Muscle layer of duodenum (tissue), 2 donors: Measurements from ENCODE around the gene SERINC2.

ENCODE experiments used
- H3K27ac ChIP-seq: one replicate; pipeline ENCODE4 v1.7.0; 2013; ENCODE audit warnings: mild to moderate bottlenecking, low read length
- H3K27me3 ChIP-seq: one replicate; pipeline ENCODE4 v1.7.0; 2013; ENCODE audit warnings: low read depth, mild to moderate bottlenecking, control low read depth, low read length
- H3K36me3 ChIP-seq, 2 donors: one replicate each; pipeline ENCODE4 v1.7.0; 2013; ENCODE audit warnings: low read length in 2 of 2, control low read depth in 1 of 2, mild to moderate bottlenecking in 1 of 2; ENCODE audit not compliant: insufficient read depth in 2 of 2, control insufficient read depth in 1 of 2
- H3K4me1 ChIP-seq, 2 donors: one replicate each; pipeline ENCODE4 v1.7.0; 2013; ENCODE audit warnings: low read length in 2 of 2, mild to moderate bottlenecking in 2 of 2, control low read depth in 1 of 2, moderate library complexity in 1 of 2; ENCODE audit not compliant: insufficient read depth in 2 of 2, control insufficient read depth in 1 of 2
- H3K4me3 ChIP-seq, 2 donors: one replicate each; pipeline ENCODE4 v1.7.0; 2013; ENCODE audit warnings: low read length in 2 of 2, low read depth in 1 of 2, mild to moderate bottlenecking in 1 of 2
- H3K9me3 ChIP-seq, 2 donors: one replicate each; pipeline ENCODE4 v1.7.0; 2013; ENCODE audit warnings: low read length in 2 of 2, control low read depth in 1 of 2, mild to moderate bottlenecking in 1 of 2; ENCODE audit not compliant: control insufficient read depth in 1 of 2
- donor health status: healthy.

The SERINC2 gene

DNA sequence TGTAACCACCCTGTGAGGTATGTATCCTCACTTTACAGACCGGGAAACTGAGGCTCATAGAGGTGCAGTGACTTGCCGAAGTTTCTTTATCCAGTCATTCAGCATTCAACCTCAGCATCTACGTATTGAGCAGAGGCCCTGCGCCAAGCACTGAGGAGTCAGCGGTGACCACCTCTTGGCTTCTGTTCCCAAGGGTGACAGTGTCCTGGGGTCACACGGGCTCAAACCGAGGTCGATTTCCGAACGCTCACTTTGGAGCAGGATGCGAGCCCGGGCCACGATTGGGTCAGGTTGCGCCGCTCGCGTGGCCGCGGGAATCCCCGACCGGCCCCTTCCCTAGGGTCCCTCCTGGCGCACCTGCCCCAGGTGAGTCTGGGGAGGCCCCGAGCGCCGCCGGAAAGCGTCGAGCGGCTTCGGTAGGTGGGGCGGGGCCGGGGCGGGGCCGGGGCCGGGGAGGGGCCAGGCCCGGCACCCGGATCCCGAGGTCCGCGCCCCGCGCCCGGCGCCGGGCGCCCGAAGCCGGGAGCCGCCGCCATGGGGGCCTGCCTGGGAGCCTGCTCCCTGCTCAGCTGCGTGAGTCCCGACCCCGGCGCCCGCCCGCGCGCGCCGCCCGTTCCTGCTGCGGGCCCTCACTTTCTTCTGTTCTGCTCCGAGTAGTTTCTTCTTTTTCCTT, at the start of gene SERINC2:
Gene SERINC2 (plus strand): TSS at position 482 of the 673 bp plus-strand sequence. CDS start 53 bp downstream, at position 535.
- Histone ChIP-seq H3K36me3 (no peaks in the 10 kb centered on the region), H3K4me3 (peak within 1 kb of the TSS; percentile 53 to 66), H3K27me3 (peaks cover 11% of the 10 kb centered on the region), H3K27ac (peak within 1 kb of the TSS; percentile 51), H3K9me3 (no peaks in the 10 kb centered on the region), H3K4me1 (peaks cover 0 to 14% of the 10 kb centered on the region in 2 donors)

DNA sequence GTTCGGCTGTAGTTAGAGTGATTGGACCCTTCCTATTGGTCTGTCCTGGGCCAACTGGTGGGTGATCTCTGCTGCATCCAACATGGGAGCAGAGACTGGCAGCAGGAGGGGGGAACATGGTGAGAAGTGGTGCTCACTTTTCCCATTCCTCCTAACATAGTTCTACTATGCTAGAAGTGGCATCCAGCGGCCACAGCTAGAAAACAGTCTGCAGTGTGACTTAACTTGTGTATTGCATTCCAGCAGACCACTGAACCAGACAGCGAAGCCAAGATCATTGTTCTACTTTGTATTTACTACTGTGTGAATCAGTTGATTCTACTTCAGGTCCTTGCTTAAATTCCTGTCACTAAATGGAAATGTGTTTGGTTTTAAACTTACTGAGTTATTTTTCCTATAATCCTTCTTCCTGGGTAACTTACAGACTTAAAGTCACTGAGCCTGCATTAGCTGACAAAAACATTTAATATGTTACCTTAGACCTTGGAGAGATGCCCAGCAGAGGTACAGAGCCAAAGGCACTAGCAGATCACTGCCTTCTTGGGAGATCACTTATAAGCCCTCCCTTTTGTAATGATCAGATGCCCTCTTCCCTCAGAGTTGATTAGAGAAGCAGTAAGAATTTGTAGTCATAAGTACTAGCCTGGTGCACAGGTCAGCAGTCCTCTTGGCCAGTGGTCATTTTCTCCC, 48.3 kb upstream of the SERINC2 start:
- Histone ChIP-seq H3K4me3 (no peak overlapping the region), H3K27ac (no peak overlapping the region), H3K36me3 (peaks cover 17 to 35% of the 10 kb centered on the region in 2 donors)

GRCh38 chr1:31366796-31367195, 46.2 kb upstream of the SERINC2 start:
- Histone ChIP-seq H3K27ac (no peak overlapping the region), H3K4me3 (no peak overlapping the region), H3K27me3 (no peaks in the 10 kb centered on the region), H3K9me3 (no peaks in the 10 kb centered on the region), H3K4me1 (peaks cover 0 to 14% of the 10 kb centered on the region in 2 donors), H3K36me3 (peaks cover 12 to 28% of the 10 kb centered on the region in 2 donors)

More for the DNA sequence above, 48.3 kb upstream of the SERINC2 start:
- Histone ChIP-seq H3K4me1 (peaks cover 0 to 13% of the 10 kb centered on the region in 2 donors), H3K27me3 (no peaks in the 10 kb centered on the region), H3K9me3 (no peaks in the 10 kb centered on the region)

- peak overlapping the region; percentile 11 for H3K27ac ChIP-seq
- H3K4me3 ChIP-seq = no peak overlapping the region
- peaks cover 7 to 27% of the 10 kb centered on the region in 2 donors for H3K4me1 ChIP-seq
These were observed 44.4 kb upstream of the SERINC2 start for GRCh38 chr1:31368611-31369107.

DNA sequence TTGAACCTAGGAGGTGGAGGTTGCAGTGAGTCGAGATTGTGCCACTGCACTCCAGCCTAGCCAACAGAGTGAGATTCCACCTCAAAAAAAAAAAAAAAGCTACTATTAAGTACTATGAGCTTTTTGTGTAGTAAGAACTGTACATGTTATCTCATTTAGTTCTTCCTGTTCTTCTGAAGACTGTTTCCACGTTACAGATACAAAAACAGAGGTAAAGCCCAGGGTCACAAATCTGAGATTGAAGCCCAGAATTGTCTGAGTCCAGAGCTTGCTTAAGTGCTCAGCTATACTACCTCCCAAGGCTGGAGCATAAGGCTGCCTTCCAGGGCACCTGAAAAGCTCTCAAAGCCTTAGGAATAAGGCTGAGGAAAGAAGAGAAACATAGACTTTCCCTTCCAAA, 43.0 kb upstream of the SERINC2 start:
- peaks cover 11 to 27% of the 10 kb centered on the region in 2 donors for H3K4me1 ChIP-seq
- H3K27me3 ChIP-seq = no peaks in the 10 kb centered on the region
- no peaks in the 10 kb centered on the region for H3K9me3 ChIP-seq
- no peak overlapping the region for H3K27ac ChIP-seq
- peaks cover 2 to 18% of the 10 kb centered on the region in 2 donors for H3K36me3 ChIP-seq
- H3K4me3 ChIP-seq = no peak overlapping the region

More at GRCh38 chr1:31368611-31369107, 44.4 kb upstream of the SERINC2 start:
- Histone ChIP-seq H3K27me3 (no peaks in the 10 kb centered on the region), H3K36me3 (peaks cover 6 to 26% of the 10 kb centered on the region in 2 donors), H3K9me3 (no peaks in the 10 kb centered on the region)

DNA sequence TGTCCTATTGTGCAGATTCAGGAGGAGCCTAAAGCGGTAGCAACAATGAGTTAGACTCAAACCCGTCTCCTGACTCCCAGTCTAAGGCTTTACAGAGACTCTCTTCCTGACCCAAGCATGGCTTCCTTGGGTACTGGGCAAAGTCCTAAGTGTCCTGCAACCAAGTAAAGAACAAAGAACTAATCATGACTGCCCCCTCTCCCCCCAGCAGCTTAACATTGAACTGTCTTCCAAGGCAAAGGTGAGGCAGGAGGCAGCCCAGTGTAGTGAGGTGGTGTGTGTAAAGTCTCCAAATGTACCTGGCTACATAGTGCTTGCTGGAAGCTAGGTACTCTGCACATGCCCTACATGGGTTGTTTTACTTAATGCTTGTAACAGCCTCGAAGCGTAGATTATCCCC, 42.4 kb upstream of the SERINC2 start:
- H3K4me3 ChIP-seq = no peak overlapping the region
- peaks cover 11 to 27% of the 10 kb centered on the region in 2 donors for H3K4me1 ChIP-seq
- H3K27ac ChIP-seq = no peak overlapping the region
- peaks cover 0 to 14% of the 10 kb centered on the region in 2 donors for H3K36me3 ChIP-seq
- H3K9me3 ChIP-seq = no peaks in the 10 kb centered on the region
- no peaks in the 10 kb centered on the region for H3K27me3 ChIP-seq

DNA sequence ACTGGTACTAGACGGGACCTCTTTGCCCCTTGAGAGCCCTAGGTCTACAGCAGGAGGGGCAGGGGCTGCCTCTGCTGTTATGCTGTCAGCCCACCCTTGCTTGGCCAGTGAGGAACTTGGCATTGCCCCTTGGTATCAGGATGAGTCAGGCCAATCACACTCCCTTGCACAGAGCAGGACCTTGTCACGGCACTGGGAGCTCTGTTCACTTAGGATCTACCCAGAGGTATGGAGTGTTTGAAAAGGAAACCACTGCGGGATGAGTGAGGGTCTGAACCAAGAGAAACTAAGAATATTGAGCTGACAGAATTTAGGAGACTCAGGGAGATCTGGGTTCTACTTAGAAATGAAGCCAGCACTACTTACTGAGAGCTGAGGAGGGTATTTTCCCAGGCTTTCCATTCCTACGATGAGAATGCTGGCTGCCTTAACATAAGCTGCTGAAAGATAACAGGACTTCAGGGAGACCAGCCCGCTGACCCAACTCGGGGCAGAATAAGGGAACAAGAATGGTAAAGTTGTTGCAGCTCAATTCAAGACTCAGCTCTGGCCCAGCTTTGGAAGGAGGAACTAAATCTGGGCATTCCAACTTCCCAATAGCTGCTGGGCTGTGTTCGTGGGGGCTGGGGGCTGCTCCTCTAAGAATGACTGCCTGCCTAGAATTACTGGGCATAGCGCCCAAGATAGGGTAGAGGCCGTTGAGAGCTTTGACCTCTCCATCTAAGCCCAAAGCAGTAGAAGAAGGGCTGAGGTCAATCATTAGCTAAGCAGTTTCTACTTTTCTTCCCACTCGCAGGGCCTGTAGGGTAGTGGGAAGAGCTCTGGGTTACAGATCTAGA, 41.7 kb upstream of the SERINC2 start:
- H3K4me3 ChIP-seq = no peak overlapping the region
- no peaks in the 10 kb centered on the region for H3K27me3 ChIP-seq
- H3K4me1 ChIP-seq = peaks cover 11 to 27% of the 10 kb centered on the region in 2 donors
- H3K27ac ChIP-seq = peak overlapping the region; percentile 18
- no peaks in the 10 kb centered on the region for H3K9me3 ChIP-seq
- peaks cover 0 to 11% of the 10 kb centered on the region in 2 donors for H3K36me3 ChIP-seq

GRCh38 chr1:31372051-31372450, 41.0 kb upstream of the SERINC2 start:
- Histone ChIP-seq H3K4me3 (peak overlapping the region in 1 of 2 donors; percentile 49), H3K27me3 (no peaks in the 10 kb centered on the region), H3K27ac (peak overlapping the region; percentile 18), H3K9me3 (no peaks in the 10 kb centered on the region), H3K36me3 (peaks cover 0 to 6% of the 10 kb centered on the region in 2 donors), H3K4me1 (peaks cover 11 to 27% of the 10 kb centered on the region in 2 donors)

GRCh38 chr1:31372751-31373055, 40.3 kb upstream of the SERINC2 start:
- H3K27ac ChIP-seq = peak overlapping the region; percentile 18
- H3K9me3 ChIP-seq = no peaks in the 10 kb centered on the region
- H3K36me3 ChIP-seq = no peaks in the 10 kb centered on the region
- H3K4me3 ChIP-seq = peak overlapping the region; percentile 49 to 58
- peaks cover 11 to 27% of the 10 kb centered on the region in 2 donors for H3K4me1 ChIP-seq
- no peaks in the 10 kb centered on the region for H3K27me3 ChIP-seq

DNA sequence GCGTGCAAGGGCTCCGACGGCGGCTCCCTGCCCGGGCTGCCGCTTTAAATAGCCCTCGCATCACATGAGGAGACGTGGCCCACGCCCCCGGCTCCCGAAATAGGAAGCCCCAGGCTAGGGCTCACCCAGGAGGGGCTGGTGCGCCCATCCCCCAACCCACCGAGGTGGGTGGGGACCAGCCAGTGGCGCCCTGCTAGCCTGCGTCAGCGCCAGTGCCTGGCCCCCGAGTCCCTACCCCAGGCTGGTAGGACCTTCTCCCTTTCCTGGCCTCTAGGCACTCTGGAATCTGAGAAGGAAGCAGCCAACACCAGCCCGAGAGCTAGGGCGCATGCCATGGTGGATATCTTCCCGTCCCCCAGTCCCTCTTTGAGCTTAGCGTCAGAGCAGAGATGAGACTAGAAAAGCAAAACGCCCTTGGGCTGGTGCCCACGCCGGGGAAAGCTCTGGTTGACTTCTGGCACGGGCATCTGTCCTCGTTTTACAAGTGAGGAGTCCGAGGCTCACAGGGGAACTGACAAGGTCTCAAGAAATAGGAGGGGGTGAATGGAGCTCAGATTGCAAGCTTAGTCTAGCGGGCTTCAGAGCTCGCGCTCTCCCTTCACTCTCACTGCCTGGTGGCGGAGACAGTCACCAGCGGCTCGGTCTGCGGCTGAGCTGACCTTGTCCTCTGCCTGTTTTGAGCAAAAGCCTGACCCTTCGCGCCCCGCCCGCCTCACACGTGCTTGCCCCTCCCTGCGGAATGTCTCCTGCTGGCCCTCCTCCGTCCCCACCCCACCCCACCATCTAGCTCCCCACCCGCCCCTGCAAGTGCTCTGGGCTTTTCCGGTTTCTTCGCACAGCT, 39.7 kb upstream of the SERINC2 start, which contains the start of gene FABP3:
Gene FABP3 (minus strand): TSS at position 21 of the 841 bp plus-strand sequence. CDS start 62 bp downstream, outside the sequence.
- Histone ChIP-seq H3K4me3 (peak within 1 kb of the TSS; percentile 52 to 58), H3K27me3 (no peaks in the 10 kb centered on the region), H3K4me1 (peaks cover 11 to 26% of the 10 kb centered on the region in 2 donors)

More for the DNA sequence above, 39.7 kb upstream of the SERINC2 start, which contains the start of gene FABP3:
- Histone ChIP-seq H3K36me3 (no peaks in the 10 kb centered on the region), H3K9me3 (no peaks in the 10 kb centered on the region), H3K27ac (peak within 1 kb of the TSS; percentile 69)
